T1000 (cell line): ENCODE results near the gene TMEM242.

ENCODE experiments used
- DNase-seq: peaks from one replicate; lab custom pipeline; 2025; ENCODE audit warnings: mixed read lengths; lab: John Stamatoyannopoulos, UW

The TMEM242 gene

GRCh38 chr6:157249826-157250225, 73.5 kb downstream of the TMEM242 start:
- no peak for DNase-seq

- DNase-seq: no peak
Observed at GRCh38 chr6:157248264-157248663, 75.1 kb downstream of the TMEM242 start.

DNA sequence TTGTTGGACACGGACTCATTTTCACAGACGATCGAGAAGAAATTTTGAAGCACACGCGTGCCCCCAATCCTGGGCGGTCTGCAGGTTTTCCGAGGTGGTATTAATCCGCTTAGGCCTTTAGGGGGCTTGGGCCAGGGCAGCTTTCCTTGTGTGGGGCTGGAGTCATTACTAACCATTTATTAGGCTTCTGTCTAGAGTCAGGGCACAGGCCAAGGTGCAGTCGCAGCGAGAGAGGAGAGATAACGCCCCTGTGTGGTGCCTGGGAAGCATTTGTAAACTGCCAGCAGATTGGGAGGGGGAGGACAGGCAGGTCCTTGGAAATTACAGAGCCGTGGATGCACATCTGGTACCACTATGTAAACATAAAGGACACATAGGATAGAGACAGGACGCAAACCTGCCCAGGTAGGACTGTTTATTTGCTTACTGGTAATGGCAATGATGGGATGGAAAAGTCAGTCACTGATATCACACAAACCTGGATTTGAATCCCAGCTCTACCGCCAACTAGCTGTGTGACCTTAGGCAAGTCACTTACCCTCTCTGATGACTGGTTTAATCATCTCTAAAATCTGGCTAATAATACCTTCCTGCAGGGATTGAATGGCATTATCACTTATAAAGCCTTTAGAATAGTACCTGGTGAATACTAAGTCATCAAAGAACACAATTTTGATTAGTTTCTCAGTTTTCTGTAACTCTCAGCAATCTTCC, 76.4 kb downstream of the TMEM242 start:
- DNase-seq: no peak

GRCh38 chr6:157246048-157246630, 77.2 kb downstream of the TMEM242 start:
- DNase-seq: no peak

DNA sequence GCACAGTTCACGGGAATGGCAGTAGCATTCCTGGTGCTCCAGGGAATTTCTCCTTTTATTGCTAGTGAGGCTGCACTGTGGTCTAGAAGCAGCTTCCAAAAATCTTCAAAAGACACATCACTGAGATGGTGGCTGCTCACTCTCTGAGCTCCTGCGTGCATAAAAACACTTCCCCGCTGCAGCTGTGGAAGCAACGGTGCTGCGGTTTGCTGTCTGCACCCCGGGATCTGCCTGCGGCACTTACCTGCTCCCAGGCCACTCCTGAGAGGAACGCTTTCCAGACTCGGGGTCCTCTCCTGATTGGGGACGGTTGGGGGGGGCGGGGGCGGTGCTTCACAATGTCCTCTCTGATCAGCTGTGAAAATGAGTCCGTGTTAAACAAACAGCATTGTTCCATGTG, 77.9 kb downstream of the TMEM242 start:
- no peak for DNase-seq

DNA sequence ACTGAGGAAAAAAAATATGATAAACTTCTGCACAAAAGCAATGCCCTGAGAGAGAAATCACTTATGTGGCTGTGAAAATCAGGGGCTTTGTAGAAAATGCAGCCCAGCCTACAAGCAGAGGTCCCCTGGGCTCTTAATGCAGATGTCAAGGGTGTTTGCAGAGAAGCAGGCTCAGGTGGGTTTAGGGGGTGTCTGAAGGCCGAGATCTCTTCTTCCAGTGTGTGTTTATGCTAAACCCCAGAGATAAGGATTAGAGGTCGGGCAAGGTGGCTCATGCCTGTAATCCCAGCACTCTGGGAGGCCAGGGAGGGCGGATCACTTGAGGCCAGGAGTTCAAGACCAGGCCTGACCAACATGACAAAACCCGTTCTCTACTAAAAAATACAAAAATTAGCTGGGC, 78.5 kb downstream of the TMEM242 start:
- no peak for DNase-seq

DNA sequence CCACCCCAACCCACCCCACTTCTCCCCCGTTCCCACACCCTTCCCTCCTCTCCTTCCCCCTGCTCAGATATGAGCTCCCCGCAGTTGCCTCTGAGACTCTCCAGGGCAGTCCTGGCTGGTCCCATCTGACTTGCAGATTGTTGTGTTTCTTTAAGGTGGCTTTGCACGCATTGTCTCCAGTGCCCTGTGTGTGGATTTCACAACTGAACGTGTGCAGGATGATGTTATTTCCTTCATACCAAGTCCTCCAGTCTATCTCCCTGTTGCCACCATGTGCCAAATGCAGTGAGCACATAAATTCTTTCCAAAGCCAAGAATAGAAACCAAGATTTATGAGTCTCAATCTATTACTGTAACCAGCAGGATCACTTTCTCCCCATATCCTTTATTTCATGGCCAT, 79.1 kb downstream of the TMEM242 start:
- no peak for DNase-seq

DNA sequence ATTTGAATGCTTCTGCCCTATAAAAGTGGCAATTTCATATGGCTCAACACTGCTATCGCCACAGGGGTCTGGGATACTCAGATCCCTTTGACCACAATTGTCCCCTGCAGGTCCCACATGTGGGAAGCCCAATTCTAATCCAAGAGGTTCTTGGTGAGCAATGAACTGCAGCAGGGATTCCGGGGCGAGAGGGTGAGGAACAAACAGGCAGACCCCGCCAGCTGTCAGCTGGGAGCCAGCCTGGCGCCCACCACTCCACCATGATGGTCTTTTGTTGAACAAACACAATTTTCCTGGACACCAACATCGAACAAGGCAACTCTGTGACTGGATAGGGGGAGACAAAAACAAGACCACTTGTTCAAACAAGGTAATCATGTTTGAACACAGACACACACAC, 80.5 kb downstream of the TMEM242 start:
- DNase-seq: no peak

- no peak for DNase-seq
Observed at GRCh38 chr6:157240960-157241311, 82.4 kb downstream of the TMEM242 start.

GRCh38 chr6:157240059-157240959, 83.0 kb downstream of the TMEM242 start:
- DNase-seq: no peak

GRCh38 chr6:157239671-157240058, 83.7 kb downstream of the TMEM242 start:
- DNase-seq: no peak
